Fibroblast of the conjunctiva (primary cell): Measurements from ENCODE around the gene DNM3.
"Not testable (repeated sequence)": the region's sequence is repeated elsewhere in the genome, so short reads cannot be mapped to it uniquely, and the experiment has no call there.

ENCODE experiments used
- DNase-seq: peaks from one replicate; pipeline ENCODE4 v3.0.0-alpha.2; 2010; ENCODE audit warnings: low read depth

DNM3 gene

GRCh38 chr1:172421974-172422604 lies 580.8 kb downstream of the DNM3 start:
- no peak for DNase-seq

- no peak for DNase-seq
These were observed 582.0 kb downstream of the DNM3 start for GRCh38 chr1:172423336-172423735.

DNA sequence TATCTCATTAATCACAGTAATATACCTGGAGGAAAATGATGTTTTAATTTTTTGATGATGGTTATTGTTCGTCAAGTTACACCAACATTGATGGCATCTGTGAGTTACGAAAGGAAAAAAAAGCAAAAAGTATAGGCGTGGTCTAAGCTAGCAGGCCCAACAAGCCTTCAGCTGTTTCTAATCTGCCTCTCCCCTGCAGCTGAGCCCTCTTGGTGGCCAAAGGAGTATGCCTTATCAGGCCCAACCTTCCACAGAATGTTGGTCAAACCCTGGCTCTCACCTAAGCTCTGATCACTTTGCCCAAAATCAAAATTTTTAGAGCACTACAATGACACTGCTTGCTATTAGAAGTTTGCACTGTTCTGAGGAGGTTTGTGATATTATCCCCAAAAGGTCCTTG lies 584.0 kb downstream of the DNM3 start:
- no peak for DNase-seq

DNA sequence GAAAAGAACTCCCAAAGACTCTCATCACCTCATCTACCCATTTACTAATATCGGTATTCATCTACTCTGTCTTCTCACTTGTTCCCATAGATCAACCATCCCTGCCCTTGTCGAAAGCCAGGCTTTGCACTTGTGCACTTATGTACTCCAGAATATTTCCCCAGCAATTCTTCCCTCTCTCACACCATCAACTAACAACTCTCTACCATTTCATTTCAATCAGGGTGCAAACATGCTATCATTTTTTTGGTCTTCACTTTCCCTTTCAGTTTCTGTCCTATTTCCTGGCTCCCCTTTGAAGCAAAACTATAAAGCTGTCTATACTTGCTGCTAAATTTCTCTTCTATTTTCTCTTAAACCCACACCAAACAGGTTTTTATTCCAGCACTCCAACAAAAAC lies 585.9 kb downstream of the DNM3 start:
- no peak for DNase-seq

DNA sequence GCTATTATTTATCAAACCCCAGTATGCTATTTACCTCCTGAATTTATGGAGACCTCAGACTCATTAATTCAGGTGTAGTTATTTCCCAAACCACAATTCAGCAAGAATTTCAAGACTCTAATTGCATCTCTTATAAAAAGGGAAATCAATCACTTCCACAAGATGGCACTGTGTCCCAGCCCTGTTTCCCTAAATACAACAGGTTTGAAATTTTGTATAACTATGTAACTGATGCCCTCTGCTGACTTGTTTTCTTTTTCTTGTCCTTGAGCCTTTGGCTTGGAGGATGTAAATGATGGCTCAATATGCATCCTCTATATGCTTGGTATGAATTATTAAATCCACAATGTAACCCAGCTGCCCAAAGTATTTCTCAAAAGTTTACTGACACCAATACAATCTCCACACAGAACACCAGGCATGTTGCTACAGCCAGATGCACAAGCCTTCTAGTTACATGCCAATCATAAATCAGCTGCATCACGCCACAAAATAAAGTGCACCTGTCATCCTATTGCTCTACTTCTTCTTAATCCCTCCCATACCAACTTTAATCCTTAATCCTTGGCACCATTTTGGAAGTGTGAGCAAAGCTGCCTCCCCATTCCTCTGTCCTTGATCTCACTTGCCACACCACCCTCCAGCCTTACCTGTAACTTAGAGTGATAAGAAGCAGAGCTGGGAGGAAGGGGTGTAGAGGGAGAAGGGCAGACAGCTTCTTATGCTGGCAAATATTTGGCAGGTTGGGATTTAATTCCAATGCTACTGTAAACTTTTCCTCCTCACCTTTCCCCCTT lies 588.2 kb downstream of the DNM3 start:
- peak; percentile 60 for DNase-seq

- DNase-seq: no peak
These were observed 588.8 kb downstream of the DNM3 start for GRCh38 chr1:172430128-172430454.

DNA sequence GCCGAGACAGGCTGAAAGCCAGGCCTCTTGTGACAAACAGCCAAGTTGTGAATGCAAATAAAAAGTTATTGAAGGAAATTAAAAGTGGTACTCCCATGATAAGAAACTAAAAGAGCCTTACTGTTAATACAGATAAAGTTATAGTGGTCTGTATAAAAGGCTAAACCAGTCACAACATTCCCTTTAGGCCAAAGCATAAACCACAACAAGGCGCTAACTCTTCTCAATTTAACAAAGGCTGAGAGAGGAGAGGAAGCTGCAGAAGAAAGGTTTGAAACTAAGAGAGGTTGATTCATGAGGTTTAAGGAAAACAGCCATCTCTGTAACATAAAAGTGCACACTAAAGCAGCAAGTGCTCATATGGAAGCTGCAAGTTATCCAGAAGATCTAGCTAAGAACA lies 589.9 kb downstream of the DNM3 start:
- no peak for DNase-seq

GRCh38 chr1:172431721-172432192 lies 590.5 kb downstream of the DNM3 start:
- DNase-seq: no peak

- DNase-seq: not testable (repeated sequence)
These were observed 595.9 kb downstream of the DNM3 start for GRCh38 chr1:172437183-172437582.

DNA sequence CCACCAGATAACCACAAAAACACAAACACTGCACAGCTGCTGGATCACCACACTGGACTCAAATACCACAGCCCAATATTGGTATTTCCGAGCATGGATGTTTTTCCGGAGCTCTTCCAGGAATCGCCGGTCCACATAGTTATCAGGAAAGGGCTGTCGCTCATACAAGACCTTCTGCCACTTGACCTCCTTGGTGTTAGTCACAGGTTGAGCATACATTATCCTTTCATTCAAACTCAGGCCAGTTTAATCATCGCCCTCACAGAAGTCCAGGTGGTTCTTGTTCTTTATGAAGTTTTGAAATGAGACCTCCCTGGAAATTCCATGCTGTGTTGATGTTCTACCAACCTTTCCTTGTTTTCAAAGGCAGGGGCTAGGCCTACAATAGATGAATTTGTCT lies 601.1 kb downstream of the DNM3 start:
- DNase-seq: no peak

DNA sequence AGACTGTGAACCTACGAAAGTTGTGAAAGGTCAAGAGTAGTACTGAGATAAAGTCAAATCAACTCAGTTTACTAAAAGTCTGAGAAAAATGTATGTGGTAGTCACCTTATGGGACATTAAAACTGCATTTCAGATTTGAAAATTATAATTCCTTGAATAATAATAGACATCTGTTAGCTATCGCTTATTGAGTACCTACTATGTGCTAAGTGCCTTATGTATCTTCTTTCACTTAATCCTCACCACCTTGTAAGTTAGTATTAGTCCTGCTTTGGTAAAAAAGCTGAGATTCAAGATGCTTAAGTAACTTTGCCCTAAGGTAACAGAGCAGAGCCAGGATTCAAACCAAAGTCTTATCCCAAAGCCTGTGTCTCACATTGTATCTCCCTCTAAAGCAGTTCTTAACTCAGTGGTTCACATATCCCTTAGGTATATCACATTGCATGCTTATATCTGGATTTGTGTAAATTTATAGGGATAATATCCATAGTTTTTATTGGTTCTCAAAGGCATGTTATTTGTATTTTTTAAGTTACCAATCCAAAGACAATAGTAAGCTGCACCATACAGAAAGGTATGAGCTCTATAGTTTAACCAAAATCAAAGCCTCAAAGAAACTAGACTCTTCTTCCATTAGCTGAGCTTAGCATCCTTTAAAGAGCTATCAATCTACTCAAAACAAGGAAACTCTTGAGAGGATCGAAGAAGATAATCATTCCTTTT lies 601.7 kb downstream of the DNM3 start:
- DNase-seq: no peak

GRCh38 chr1:172443666-172444453 lies 602.6 kb downstream of the DNM3 start, which contains the start of gene PIGC:
Gene PIGC (minus strand): TSS chr1:172444069. CDS start chr1:172442622, 1,447 bp downstream.
- DNase-seq: peak; percentile 79

- no peak for DNase-seq
These were observed 605.2 kb downstream of the DNM3 start for GRCh38 chr1:172446547-172446946.

DNA sequence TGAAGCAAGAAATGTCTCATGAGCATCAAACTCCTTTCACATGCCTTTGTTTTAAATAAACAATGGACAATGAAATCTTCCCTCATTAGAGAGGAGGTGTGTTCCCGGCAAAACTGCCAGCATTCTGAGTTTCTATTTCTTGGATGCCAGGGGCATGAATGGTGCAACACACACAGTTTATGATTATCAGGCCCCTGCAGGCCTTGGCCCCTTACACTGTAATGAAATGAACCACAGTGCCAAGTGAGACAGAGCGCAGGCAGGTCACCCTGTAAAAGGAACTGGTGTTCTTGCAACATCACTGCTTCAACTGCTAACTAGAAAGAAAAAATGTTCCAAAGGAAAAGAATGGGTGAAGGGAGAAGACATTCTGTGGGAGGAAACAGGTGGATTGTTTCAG lies 606.3 kb downstream of the DNM3 start:
- no peak for DNase-seq

DNA sequence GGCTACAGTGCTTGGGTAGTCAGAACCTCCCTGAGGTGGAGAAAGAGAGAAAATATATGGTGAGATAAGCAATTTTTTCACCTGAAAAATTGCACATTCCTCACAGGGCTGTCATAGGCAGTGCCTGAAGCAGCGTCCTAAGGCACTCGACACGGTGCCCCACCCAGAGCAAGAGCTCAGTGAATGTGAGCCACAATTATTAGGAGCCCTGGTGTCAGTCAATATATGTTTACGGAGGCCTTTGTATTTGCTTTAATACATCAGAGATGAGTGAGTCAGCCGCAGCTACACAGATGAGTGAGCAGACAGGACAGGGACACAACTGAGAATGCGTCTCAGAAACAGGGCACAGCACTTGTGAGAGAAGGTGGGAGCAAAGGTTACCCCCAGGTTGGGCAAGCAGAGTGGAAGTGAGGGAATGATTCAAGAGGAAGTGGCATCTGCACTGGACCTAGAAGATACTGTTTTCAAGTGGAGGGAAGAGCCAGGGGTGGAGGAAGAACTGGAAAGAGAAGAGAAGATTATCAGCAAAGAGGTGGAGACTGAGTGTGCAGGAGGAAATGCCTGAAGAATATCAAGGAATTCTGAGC lies 607.8 kb downstream of the DNM3 start:
- no peak for DNase-seq

- DNase-seq: no peak
These were observed 608.6 kb downstream of the DNM3 start for GRCh38 chr1:172449585-172450523.

DNA sequence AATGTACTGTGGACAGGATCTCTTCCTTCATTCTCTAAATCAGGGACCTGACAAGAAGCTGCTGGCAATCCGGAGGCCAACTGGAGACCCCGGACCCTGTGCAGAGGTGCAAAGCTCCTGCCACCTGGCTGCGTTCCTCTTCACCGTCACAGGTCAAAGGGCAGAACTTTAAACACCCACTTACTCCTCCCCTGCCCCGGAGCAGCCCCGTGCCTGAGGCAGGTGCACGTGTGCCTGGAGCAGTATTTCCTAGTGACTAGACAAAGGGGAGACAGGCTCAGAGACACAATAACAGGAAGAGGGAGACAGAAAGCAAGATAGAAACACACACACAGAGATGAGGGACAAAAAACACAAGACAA lies 609.2 kb downstream of the DNM3 start:
- no peak for DNase-seq

DNA sequence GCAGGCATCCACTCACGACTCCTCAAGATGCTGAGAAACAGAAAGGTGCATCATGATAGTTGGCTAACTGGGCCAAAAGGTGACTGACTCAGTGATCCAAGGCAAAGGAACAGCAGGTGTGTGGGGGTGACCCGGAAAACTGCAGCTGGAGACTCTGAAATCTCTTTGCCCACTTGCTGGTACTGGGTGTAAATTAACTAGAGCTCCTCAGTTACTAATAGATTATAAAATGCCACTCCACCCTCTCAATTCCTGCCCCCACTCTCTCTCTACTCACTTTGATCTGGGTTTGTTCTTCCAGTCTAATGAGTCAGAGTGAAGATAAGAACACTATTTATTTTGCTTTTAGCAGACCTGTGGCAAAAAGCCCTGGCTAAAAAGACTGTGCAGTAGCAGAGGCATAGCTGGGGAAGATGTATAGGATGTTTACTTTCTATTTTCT lies 609.7 kb downstream of the DNM3 start:
- no peak for DNase-seq

GRCh38 chr1:172452536-172453152 lies 611.3 kb downstream of the DNM3 start:
- DNase-seq: no peak

DNA sequence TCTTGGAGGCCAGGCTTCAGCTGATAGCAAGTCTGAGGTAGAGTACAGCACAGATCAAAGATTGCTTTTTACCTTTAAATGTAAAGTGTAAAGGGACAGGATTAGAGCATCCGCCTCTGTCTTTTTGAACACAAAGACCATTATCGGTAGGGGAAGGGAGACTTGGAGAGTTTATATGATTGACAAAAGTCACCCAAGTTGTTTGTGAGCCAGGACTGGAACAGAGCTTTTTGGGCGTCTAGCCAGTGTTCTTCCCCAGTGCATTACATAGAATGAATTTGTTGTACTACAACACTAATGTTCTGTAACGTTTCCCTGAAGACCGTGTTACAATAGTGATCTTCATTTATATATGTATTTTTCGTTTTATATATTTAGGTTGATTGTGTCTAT lies 611.9 kb downstream of the DNM3 start:
- no peak for DNase-seq
